Hepatocyte (in vitro differentiated cells): ENCODE results near the gene SHLD2. TPM values are rescaled to one million over a fixed set of nuclear protein-coding genes. Genes with fewer than 3 reads are reported as not detected.

ENCODE experiments used
- DNase-seq: peaks from one replicate; pipeline ENCODE4 v3.0.0-alpha.2; 2016; ENCODE audit warnings: low spot score
- H2AFZ ChIP-seq: fragments of 200-600 bp; sonication (generic); 2 replicates; pipeline ENCODE4 v1.6.0; 2016; ENCODE audit warnings: antibody characterized with exemption, mild to moderate bottlenecking
- H3K27ac ChIP-seq: fragments of 200-600 bp; sonication (generic); 2 replicates; pipeline ENCODE4 v1.5.1; 2016; ENCODE audit warnings: mild to moderate bottlenecking
- H3K27me3 ChIP-seq: fragments of 200-600 bp; sonication (generic); 2 replicates; pipeline ENCODE4 v1.6.1; 2016
- H3K36me3 ChIP-seq: fragments of 200-600 bp; sonication (generic); replicated peaks from 2 replicates; pipeline ENCODE4 v1.5.1; 2016; ENCODE audit warnings: low read depth; ENCODE audit not compliant: insufficient read depth
- H3K4me1 ChIP-seq: fragments of 200-600 bp; sonication (generic); 2 replicates; pipeline ENCODE4 v1.5.1; 2016; ENCODE audit warnings: mild to moderate bottlenecking, moderate library complexity; ENCODE audit not compliant: insufficient read depth
- H3K4me2 ChIP-seq: fragments of 200-600 bp; sonication (generic); 2 replicates; pipeline ENCODE4 v1.6.0; 2016
- H3K4me3 ChIP-seq: fragments of 200-600 bp; sonication (generic); 2 replicates; pipeline ENCODE4 v1.5.1; 2016; ENCODE audit warnings: mild to moderate bottlenecking
- H3K79me2 ChIP-seq: fragments of 200-600 bp; sonication (generic); 2 replicates; pipeline ENCODE4 v1.6.0; 2017; ENCODE audit warnings: mild to moderate bottlenecking
- H3K9me2 ChIP-seq: fragments of 200-600 bp; sonication (generic); replicated peaks from 2 replicates; pipeline ENCODE4 v1.6.0; 2017; ENCODE audit warnings: mild to moderate bottlenecking; ENCODE audit not compliant: insufficient read depth
- H3K9me3 ChIP-seq: fragments of 200-600 bp; sonication (generic); 2 replicates; pipeline ENCODE4 v1.5.1; 2016; ENCODE audit warnings: low read depth, mild to moderate bottlenecking
- H4K20me1 ChIP-seq: fragments of 200-600 bp; sonication (generic); 2 replicates; pipeline ENCODE4 v1.6.0; 2016; ENCODE audit warnings: mild to moderate bottlenecking; ENCODE audit not compliant: insufficient read depth, poor library complexity, severe bottlenecking
- CTCF ChIP-seq: fragments of 200-600 bp; sonication (generic); IDR thresholded peaks from 2 replicates; pipeline ENCODE4 v1.5.1; 2016; ENCODE audit warnings: antibody characterized with exemption, mild to moderate bottlenecking; ENCODE audit not compliant: poor library complexity
- EZH2 ChIP-seq: fragments of 200-600 bp; sonication (generic); IDR thresholded peaks from 2 replicates; pipeline ENCODE4 v1.6.1; 2016; ENCODE audit warnings: antibody characterized with exemption, mild to moderate bottlenecking, borderline replicate concordance
- EZH2phosphoT487 ChIP-seq: fragments of 200-600 bp; sonication (generic); IDR thresholded peaks from one replicate; pipeline ENCODE4 v1.6.1; 2018; ENCODE audit warnings: antibody characterized with exemption, mild to moderate bottlenecking, low read depth, moderate library complexity; ENCODE audit not compliant: unreplicated experiment, severe bottlenecking
- WGBS: methylation state at CpG from one replicate; pipeline ENCODE4 v1.1.6; 2016; ENCODE audit warnings: low lambda C conversion rate; ENCODE audit errors: missing lambda C conversion rate; 5-methylcytosine and 5-hydroxymethylcytosine counted together
- polyA plus RNA-seq: library from polyadenylated mRNA; unstranded; fragments of >200 nt; fragmentation: Nextera tagmentation; extraction: Ambion mirVana; gene quantifications from 2 replicates; pipeline ENCODE4 v1.2.1, GENCODE V29; 2016
- total RNA-seq: library from RNA; depleted of rRNA; stranded (reverse); fragments of >200 nt; gene quantifications from 2 replicates; pipeline ENCODE4 v1.2.3, GENCODE V29; 2014

The SHLD2 gene
- total RNA-seq: 43.3 and 44.5 TPM in 2 replicates
- polyA plus RNA-seq: 21.5 and 22.9 TPM in 2 replicates

- peak within 1 kb of the TSS; percentile 88 for H3K4me3 ChIP-seq
- H3K9me2 ChIP-seq: no peaks in the 10 kb centered on the region
- peak within 1 kb of the TSS; percentile 87 for H2AFZ ChIP-seq
- peaks cover 33% of the 10 kb centered on the region for H4K20me1 ChIP-seq
- WGBS: under 1% methylated on average over 47 of the region's 111 CpGs
- peaks cover 85% of the 10 kb centered on the region for H3K79me2 ChIP-seq
- H3K36me3 ChIP-seq: no peaks in the 10 kb centered on the region
- H3K4me2 ChIP-seq: peak within 1 kb of the TSS; percentile 96
- H3K27me3 ChIP-seq: no peaks in the 10 kb centered on the region
- DNase-seq: peak; percentile 96
- peak within 1 kb of the TSS; percentile 99 for H3K27ac ChIP-seq
- peaks cover 34% of the 10 kb centered on the region for H3K4me1 ChIP-seq
- TF ChIP-seq CTCF (no peak), EZH2 (no peak), EZH2phosphoT487 (no peak)
- no peaks in the 10 kb centered on the region for H3K9me3 ChIP-seq
Measured at GRCh38 chr10:87094373-87095235, at the start of gene SHLD2, which contains the start of gene GLUD1. Gene SHLD2 (plus strand): TSS chr10:87095206. CDS start chr10:87151355, 56,149 bp downstream. Gene GLUD1 (minus strand): TSS chr10:87094843. CDS start chr10:87094769, 74 bp downstream.

- no peak overlapping the region for H3K4me3 ChIP-seq
- no peaks in the 10 kb centered on the region for H3K9me3 ChIP-seq
- H3K79me2 ChIP-seq: no peaks in the 10 kb centered on the region
- TF ChIP-seq EZH2phosphoT487: no peak
- no peak for TF ChIP-seq CTCF
- TF ChIP-seq EZH2: no peak
- no peaks in the 10 kb centered on the region for H3K27me3 ChIP-seq
- no peak overlapping the region for H3K27ac ChIP-seq
- DNase-seq: no peak
- no peaks in the 10 kb centered on the region for H3K4me1 ChIP-seq
- H3K9me2 ChIP-seq: no peaks in the 10 kb centered on the region
- no peaks in the 10 kb centered on the region for H3K36me3 ChIP-seq
- H2AFZ ChIP-seq: no peak overlapping the region
- no peaks in the 10 kb centered on the region for H4K20me1 ChIP-seq
- 81% methylated on average over 6 of the region's 6 CpGs for WGBS
- H3K4me2 ChIP-seq: no peak overlapping the region
Measured at GRCh38 chr10:87045434-87045938, 49.5 kb upstream of the SHLD2 start.

- Histone ChIP-seq H3K4me2 (no peak overlapping the region), H3K4me3 (no peak overlapping the region), H3K27ac (no peak overlapping the region), H3K27me3 (no peaks in the 10 kb centered on the region), H3K36me3 (no peaks in the 10 kb centered on the region), H3K4me1 (no peaks in the 10 kb centered on the region), H2AFZ (no peak overlapping the region), H4K20me1 (no peaks in the 10 kb centered on the region), H3K9me2 (no peaks in the 10 kb centered on the region), H3K79me2 (no peaks in the 10 kb centered on the region), H3K9me3 (no peaks in the 10 kb centered on the region)
- 80% methylated on average over 3 of the region's 3 CpGs for WGBS
- no peak for TF ChIP-seq CTCF
- TF ChIP-seq EZH2phosphoT487: no peak
- TF ChIP-seq EZH2: no peak
- no peak for DNase-seq
Measured at GRCh38 chr10:87053111-87053510, 41.9 kb upstream of the SHLD2 start.
